GM18517 (cell line): ENCODE data around the gene TM4SF1.
"Not testable (repeated sequence)": the region's sequence is repeated elsewhere in the genome, so short reads cannot be mapped to it uniquely, and the experiment has no call there.

ENCODE experiments used
- ATAC-seq: cut with Tn5 transposase; IDR thresholded peaks from one replicate; pipeline ENCODE4 v1.9.1; 2021; ENCODE audit warnings: mild to moderate bottlenecking, moderate library complexity; ENCODE audit not compliant: unreplicated experiment

The TM4SF1 gene

DNA sequence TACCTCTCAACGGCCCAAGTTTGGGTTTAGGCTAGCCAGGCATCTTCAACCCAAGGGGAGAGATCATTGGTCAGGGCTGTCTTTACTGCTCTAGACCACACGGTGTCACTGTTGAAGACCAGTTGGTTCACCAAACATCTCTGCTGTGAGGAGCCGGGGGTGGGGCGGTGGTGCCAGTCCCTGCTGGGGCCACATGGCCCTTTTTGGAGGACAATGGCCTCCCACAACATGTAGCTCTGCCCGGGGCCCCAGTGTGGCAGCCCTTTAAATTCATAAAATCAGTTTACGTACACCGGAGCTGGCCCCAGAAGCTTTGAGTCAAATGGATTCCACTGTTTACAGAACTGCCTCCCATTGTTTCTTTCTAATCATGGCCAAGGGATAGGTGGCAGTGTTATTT, 24.9 kb downstream of the TM4SF1 start:
- peak; percentile 81 for ATAC-seq

- ATAC-seq: no peak
Measured at GRCh38 chr3:149343951-149344350, 33.5 kb downstream of the TM4SF1 start.

DNA sequence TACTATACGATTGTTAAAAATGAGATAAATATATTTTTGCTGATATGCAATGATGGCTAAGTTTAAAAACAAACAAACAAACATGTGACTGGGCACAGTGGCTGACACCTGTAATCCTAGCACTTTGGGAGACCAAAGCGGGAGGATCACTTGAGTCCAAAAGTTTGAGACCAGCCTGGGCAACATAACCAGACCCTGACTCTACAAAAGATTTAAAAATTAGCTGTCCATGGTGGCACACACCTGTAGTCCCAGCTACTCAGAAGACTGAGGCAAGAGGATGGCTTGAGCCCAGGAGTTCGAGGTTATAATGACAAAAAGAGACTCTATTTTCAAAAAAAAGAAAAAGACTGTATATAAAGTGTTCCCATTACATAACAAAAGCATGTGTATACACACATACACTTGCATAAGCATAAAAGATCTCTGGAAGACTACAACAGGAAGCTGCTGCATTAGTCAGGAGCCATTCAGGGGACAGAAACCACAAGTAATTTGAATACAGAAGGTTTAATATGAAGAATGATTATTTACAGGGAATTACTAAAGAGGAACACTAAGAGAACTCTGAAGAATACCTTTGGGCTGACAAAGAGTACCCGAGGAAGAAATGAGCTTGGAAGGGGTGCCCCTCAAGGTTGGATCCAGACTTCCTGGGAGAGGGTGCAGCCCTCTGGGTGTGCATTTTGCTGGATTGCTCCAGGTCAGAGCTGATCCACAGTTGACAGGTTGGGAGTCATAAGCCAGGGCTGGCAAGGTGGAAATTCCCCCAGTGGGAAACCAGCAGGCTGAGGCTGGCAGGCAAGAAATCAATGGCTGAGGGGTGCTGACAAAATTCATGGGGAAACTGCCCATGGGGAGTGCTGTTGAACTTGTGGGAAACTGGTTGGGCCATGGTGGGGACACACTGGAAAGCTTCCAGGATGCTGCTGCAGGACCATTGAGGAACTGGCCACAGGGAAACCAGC, 34.8 kb downstream of the TM4SF1 start:
- ATAC-seq: no peak

DNA sequence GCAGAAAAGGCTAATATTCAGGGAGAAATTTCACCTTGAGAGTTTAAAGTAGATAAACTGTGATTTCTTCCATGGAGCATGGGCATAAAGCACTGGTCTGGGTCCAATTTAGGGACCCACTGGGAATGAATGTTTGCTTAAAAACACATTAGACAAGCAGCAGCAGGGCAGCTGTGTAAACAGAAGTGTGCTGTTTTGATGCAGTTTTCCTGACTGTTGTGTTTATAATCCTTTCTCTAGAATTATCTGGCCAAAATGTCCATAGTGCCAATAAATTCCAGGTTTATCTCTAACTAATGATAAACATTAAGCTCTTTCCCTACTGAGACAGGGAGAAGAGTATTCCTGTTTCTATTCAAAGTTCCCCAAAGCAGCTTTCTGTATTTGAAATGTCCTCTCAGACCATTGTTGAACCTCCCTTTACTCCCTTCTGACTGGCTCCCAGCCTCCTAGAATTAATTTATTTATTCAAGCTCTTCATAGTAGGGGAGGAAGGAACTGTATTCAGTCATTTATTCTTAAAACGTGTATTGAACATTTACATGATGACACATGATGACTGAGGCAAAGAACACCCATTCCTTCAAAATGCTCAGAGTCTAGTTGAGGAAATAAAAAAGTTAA, 37.0 kb downstream of the TM4SF1 start:
- ATAC-seq: no peak

- ATAC-seq: no peak
Measured at GRCh38 chr3:149339931-149340309, 37.5 kb downstream of the TM4SF1 start.

DNA sequence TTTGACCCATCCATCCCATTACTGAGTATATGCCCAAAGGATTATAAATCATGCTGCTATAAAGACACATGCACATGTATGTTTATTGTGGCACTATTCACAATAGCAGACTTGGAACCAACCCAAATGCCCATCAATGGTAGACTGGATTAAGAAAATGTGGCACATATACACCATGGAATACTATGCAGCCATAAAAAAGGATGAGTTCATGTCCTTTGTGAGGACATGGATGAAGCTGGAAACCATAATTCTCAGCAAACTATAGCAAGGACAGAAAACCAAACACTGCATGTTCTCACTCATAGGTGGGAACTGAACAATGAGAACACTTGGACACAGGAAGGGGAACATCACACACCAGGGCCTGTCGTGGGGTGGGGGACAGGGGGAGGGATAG, 40.0 kb downstream of the TM4SF1 start:
- ATAC-seq: not testable (repeated sequence)

DNA sequence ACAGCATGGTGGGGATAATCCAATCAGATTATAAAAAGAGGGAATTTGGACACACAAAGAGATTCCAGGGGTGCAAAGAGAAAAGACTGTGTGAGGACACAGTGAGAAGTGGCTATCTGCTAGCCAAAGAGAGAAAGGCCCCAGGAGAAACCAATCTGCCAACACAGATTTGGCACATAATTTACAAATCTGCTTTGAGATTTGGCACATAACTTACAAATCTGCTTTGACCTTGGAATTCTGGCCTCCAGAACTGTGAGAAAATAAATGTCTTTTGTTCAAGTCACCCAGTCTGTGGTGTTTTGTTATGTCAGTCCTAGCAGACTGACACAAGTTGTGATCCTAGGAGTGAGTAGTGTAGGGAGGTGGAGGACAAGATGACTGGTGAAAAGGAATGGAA, 40.5 kb downstream of the TM4SF1 start:
- ATAC-seq: no peak

DNA sequence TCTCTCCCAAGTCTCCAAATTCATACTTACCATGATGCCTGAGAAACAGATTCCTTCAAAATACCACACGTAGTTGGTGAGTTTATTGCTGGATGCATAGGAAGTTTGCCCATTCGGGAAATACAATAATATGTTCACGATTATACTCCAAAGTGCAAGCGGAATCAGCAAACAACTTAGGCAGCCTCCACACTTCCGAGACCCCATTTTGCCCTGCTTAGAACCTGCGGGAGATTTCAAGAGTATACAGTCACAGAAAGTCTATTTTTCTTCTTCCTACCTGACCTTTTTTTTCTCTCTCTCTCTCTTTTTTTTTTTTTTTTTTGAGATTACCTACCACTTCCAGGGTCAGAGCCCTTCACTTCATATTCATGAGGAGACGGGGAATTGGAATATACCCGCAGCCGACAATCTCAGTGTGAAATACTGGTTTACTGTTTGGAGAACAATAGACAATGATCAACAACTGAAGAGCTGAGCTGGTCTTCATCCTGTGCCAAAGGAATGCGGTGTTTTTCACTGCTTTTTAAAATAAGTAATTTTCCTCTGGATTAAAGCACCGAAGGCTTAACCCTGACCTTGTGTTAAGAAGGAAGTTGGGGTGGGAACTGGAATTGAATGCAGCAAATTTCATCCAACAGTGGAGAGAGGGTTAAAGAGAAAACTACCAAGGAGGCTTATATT, 44.1 kb downstream of the TM4SF1 start, which contains the start of gene TM4SF18:
Gene TM4SF18, minus strand, starts transcription at position 461 of the 684 bp plus-strand sequence. Its CDS starts 254 bp downstream, at position 207.
- ATAC-seq: no peak

GRCh38 chr3:149332771-149333170, 44.7 kb downstream of the TM4SF1 start:
- ATAC-seq: no peak

DNA sequence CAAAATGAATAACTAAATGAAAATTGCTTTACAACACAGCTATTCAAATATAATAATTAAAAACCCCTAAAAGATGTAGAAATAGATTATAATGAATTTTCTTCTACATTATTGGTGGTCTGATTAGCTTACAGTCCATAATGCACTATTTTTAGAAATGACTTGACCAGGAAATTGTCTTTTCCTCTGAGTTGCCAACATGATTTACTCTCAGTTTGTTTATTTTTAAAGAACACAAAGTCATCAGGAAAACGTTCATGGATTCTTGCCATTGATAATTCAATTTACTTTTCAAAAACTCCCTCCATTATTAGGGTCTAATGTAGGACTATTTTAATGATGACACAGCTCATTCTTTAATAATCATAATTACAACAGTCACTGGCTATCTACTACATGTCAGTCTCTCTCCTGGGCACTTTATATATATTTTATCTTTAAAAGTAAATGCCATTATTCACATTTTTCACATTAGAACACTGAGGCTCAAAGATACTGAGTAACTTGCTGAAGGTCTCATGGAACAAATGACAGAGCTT, 45.2 kb downstream of the TM4SF1 start:
- ATAC-seq: no peak

DNA sequence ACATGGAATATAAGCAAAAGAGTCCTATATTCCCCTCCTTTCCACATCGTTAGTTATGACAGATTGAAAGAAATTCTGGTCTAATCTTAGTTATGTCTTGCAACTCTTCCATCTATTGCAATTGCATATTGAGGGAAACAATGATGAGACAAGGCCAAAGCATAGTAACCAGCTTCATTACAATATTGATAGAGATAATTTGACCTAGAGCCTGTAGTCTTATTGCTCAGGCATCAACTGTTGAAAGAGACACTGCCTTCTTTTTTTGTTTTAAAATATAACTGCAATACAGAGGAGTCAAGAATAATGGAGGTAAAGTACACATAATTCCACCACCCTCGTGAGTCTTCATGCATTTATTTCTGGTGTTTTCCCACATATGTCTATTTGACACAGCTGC, 46.1 kb downstream of the TM4SF1 start:
- no peak for ATAC-seq

- no peak for ATAC-seq
Measured at GRCh38 chr3:149330609-149331331, 46.7 kb downstream of the TM4SF1 start.

GRCh38 chr3:149327156-149327555, 50.3 kb downstream of the TM4SF1 start:
- ATAC-seq: no peak

- no peak for ATAC-seq
Measured at GRCh38 chr3:149325581-149325980, 51.9 kb downstream of the TM4SF1 start.

- ATAC-seq: no peak
Measured at GRCh38 chr3:149324332-149324731, 53.1 kb downstream of the TM4SF1 start.

DNA sequence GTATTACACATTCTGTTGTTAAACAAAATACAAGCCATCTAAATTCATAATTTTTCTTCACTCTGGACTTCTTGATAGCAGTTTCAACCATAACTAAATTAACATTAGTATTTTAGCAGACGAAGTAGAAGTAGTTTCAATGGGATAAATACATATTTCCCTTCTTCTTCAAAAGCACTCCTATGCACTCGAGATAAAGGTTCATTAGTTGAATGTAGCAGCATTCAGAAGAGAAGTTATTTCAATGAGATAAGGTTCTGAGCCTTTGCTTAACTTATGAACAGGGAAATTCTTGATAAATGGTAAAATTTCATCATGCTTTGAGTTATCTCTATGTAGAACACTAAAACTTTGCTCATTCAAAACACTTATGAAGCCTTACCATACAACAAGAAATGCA, 55.8 kb downstream of the TM4SF1 start:
- ATAC-seq: no peak

DNA sequence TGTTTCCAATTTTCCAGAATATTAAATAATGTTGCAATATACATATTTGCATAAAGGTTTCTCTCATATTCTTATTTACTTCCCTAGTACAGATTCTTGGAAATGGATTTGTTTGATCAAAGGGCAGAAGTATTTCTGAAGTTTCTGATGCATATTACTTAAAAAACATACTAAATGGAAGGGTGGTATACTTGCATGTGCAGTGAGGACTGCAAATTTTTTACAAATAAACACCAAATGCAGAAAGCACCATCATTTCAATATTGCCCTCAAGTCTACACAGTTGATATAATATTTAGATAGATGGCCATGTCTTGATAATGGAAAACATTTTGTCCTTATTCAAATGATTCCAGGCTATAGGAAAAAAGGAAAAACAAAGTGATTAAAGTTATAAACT, 56.3 kb downstream of the TM4SF1 start:
- ATAC-seq: no peak

DNA sequence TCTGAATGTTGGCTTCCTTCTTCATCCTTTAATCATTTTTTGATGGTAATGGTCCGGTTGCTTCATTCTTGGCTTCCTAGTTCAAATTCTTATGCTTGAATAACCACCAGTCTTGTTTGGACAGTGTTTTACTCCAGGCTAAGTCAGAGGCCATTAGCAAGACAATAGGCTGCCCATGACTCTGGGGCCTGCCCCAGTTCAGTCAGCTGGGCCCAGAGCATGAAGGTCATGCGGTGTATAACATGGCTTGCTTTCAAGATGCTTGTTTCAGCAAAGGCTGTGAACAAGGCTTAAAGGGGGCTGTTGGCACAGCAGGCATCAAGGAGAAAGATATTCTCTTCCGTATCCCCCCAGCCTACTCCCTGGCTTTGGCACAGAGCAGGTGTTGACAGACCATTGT, 57.7 kb downstream of the TM4SF1 start:
- no peak for ATAC-seq
